ENCODE results near the gene PGBD5.

PGBD5 gene

DNA sequence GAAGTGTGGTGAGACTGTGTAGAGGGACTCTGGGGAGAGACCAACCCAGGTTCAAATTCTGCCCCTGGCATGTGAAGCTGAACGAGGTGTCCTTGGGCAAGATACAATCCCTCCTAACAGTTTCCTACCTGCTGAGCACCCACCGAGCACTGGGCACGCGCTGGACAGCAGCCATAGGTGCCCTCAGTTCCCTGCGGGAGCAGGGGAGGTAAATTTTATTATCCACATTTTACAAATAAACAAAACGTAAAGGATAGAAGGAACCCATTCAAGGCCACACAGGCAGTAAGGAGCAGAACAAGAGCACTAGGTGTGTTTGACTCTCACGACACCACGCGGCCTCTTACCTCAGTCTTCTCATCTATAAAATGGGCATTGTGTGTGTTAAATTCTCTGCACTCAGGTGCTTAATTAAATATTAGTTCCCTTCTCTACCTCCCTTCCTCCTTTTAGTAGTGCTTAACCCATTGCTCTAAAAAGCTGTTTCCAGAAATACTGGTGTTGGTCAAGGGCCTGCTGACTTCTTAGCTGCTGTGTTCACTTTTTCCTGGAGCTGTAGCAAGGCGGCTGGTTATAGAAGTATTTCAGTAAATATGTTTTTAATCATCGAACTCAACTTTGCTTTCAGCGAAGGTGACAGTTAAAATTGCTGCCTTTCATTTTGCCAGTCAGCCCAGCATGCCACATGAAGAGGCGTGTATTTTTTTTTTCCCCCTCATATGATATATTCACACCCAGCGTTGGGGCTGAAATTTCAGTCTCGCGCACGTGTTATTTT lies 41.6 kb downstream of the PGBD5 start:
- TF ChIP-seq, protein P1, sequence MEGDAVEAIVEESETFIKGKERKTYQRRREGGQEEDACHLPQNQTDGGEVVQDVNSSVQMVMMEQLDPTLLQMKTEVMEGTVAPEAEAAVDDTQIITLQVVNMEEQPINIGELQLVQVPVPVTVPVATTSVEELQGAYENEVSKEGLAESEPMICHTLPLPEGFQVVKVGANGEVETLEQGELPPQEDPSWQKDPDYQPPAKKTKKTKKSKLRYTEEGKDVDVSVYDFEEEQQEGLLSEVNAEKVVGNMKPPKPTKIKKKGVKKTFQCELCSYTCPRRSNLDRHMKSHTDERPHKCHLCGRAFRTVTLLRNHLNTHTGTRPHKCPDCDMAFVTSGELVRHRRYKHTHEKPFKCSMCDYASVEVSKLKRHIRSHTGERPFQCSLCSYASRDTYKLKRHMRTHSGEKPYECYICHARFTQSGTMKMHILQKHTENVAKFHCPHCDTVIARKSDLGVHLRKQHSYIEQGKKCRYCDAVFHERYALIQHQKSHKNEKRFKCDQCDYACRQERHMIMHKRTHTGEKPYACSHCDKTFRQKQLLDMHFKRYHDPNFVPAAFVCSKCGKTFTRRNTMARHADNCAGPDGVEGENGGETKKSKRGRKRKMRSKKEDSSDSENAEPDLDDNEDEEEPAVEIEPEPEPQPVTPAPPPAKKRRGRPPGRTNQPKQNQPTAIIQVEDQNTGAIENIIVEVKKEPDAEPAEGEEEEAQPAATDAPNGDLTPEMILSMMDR (IDR thresholded peaks at IDR 0.05; ENCODE audit: low read depth, low read length, missing control alignments) = no peak
- no peak for DNase-seq (ENCODE audit: low read depth)
- H3K4me3 ChIP-seq (ENCODE audit: low read depth, low read length) = no peak overlapping the region

DNA sequence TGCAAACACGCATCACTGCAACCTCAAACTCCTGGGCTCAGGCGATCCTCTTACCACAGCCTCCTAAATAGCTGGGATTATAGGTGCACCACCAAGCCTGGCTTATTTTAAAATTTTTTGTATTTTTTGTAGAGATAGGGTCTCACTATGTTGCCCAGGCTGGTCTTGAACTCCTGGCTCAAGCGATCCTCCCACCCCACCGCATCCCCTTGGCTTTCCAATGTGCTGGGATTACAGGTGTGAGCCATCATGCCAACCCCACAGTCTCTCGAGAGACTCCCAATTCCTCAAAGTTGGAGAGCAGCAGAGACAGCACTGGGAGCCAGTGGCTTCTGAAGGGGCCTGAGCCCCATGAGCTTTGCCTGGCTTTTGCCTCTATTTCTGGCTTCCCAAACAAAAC lies 42.7 kb downstream of the PGBD5 start:
- TF ChIP-seq, protein P1 (IDR thresholded peaks at IDR 0.05; ENCODE audit: low read depth, low read length, missing control alignments) = no peak
- no peak for DNase-seq (ENCODE audit: low read depth)
- no peak overlapping the region for H3K4me3 ChIP-seq (ENCODE audit: low read depth, low read length)

DNA sequence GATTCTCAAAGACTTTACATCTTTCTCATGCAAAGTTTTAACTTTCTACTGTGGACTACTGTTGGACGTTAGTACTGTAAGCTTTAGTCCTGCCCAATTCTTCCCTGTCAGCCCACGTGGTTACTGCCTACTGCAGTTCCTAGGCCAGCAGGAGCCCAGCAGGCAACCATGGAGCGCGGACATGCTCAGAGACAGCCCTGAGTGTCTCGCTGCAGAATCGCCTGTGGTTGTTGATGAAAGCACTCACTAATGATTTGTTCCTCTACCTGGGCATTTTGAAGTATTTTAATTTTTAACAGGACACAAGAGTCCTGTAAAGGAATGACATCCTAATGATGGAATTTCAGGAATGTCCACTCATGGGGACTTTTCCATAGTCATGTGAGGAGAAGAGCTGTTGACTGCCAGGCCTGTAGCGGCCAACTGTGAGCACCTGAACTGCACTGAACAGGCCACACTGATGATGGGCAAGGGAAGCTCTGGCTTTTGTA lies 44.1 kb downstream of the PGBD5 start:
- TF ChIP-seq, protein P1 (IDR thresholded peaks at IDR 0.05; ENCODE audit: low read depth, low read length, missing control alignments) = no peak
- no peak overlapping the region for H3K4me3 ChIP-seq (ENCODE audit: low read depth, low read length)
- no peak for DNase-seq (ENCODE audit: low read depth)

DNA sequence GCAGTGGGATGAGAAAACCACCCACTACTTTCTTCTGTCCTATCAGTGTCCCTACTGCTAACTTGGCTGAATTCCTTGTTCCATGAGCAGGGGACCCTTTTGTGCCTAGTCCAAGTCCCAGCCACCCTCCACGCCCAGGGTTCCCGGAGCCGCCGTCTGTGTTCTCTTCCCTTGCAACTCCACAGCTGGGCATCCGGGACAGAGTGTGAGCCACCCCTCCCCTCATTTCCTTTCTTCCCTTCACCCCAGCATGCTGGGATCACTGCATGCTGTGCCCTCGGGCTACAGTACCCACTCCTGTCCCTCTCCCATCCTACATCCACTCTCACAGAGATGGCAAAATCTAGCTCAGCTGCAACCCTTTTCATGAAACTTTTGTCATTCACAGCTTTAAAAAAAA lies 44.5 kb downstream of the PGBD5 start:
- TF ChIP-seq, protein P1 (IDR thresholded peaks at IDR 0.05; ENCODE audit: low read depth, low read length, missing control alignments) = no peak
- no peak for DNase-seq (ENCODE audit: low read depth)
- no peak overlapping the region for H3K4me3 ChIP-seq (ENCODE audit: low read depth, low read length)

DNA sequence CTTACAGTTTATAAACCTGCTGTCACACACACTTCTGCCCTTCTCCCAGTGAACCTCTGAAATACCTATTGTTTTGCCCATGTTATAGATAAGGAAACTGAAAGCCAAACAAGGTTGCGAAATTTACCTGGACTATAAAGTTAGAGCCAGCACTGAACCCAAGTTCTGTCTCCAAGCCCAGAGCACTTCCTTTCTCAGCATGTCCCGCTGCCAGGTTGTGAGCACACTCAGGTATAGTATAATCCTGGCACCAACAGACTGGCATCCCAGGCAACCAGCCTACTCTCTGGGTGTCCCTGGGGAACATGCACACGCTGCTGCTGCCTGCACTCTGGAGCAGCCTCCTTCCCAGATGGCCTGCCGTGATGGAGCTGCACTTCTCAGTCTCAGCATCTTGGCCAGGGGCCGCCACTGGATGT lies 45.1 kb downstream of the PGBD5 start:
- TF ChIP-seq, protein P1 (IDR thresholded peaks at IDR 0.05; ENCODE audit: low read depth, low read length, missing control alignments) = no peak
- H3K4me3 ChIP-seq (ENCODE audit: low read depth, low read length) = no peak overlapping the region
- DNase-seq (ENCODE audit: low read depth) = no peak

DNA sequence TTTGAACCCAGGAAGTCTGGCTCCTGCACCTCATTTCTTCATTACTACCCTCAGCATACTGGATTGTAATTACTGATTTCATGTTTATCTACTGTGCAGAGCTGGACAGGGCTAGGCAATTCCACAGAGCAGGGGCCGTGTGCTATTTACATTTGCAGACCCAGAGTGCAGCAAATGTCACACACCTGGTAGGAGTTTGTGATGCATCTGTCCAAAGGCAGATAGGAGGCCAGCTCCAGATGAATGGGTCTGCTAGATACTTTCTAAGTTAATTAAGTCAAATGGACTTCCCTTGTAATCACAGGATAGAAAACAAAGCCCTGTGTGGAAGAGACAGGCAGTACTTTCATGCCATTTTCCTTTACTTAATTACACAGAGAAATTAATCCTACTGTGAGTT lies 46.2 kb downstream of the PGBD5 start:
- TF ChIP-seq, protein P1 (IDR thresholded peaks at IDR 0.05; ENCODE audit: low read depth, low read length, missing control alignments) = no peak
- DNase-seq (ENCODE audit: low read depth) = no peak
- no peak overlapping the region for H3K4me3 ChIP-seq (ENCODE audit: low read depth, low read length)

DNA sequence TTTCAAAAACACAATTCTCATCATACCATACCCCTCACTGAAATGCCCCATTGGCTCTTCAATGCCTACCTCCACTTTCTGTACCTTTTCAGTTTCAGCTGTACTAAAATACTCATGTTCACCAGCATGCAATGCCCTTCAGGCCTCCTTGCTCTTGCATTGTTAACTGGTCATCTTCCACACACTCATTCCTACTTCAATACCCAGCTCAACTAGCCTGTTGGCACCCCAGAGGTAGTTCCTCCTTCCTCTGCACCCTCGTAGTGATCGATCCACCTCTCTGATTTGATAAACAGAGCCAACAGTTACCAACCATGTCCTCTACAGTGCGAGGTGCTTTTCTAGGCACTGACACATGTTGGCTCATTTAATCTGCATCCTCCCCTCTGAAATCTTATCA lies 46.7 kb downstream of the PGBD5 start:
- no peak overlapping the region for H3K4me3 ChIP-seq (ENCODE audit: low read depth, low read length)
- DNase-seq (ENCODE audit: low read depth) = no peak
- TF ChIP-seq, protein P1 (IDR thresholded peaks at IDR 0.05; ENCODE audit: low read depth, low read length, missing control alignments) = no peak

Measured in GM12864 (cell line).